HG03571 (cell line): ENCODE measurements around the gene LIMS1.

Experiments used
- ATAC-seq: cut with Tn5 transposase; IDR thresholded peaks from one replicate; pipeline ENCODE4 v1.9.1; 2021; ENCODE audit not compliant: unreplicated experiment

Gene LIMS1

GRCh38 chr2:108612514-108613183 lies 78.4 kb downstream of the LIMS1 start:
- ATAC-seq: peak; percentile 74

GRCh38 chr2:108613261-108614042 lies 79.2 kb downstream of the LIMS1 start:
- ATAC-seq: no peak

GRCh38 chr2:108614043-108614545 lies 79.8 kb downstream of the LIMS1 start:
- no peak for ATAC-seq

- ATAC-seq: no peak
These were observed 80.4 kb downstream of the LIMS1 start for GRCh38 chr2:108614659-108615058.

- ATAC-seq: no peak
These were observed 81.3 kb downstream of the LIMS1 start for GRCh38 chr2:108615480-108616090.

- no peak for ATAC-seq
These were observed 82.0 kb downstream of the LIMS1 start for GRCh38 chr2:108616318-108616717.

GRCh38 chr2:108616751-108617161 lies 82.5 kb downstream of the LIMS1 start:
- ATAC-seq: no peak

GRCh38 chr2:108617617-108618016 lies 83.3 kb downstream of the LIMS1 start:
- no peak for ATAC-seq

- ATAC-seq: no peak
These were observed 85.8 kb downstream of the LIMS1 start for GRCh38 chr2:108619925-108620620.

GRCh38 chr2:108620656-108621055 lies 86.4 kb downstream of the LIMS1 start:
- ATAC-seq: no peak

GRCh38 chr2:108621087-108621559 lies 86.9 kb downstream of the LIMS1 start:
- peak; percentile 99 for ATAC-seq

GRCh38 chr2:108621687-108622681 lies 87.7 kb downstream of the LIMS1 start:
- no peak for ATAC-seq

- no peak for ATAC-seq
These were observed 89.3 kb downstream of the LIMS1 start for GRCh38 chr2:108623616-108624015.

GRCh38 chr2:108625186-108625827 lies 91.0 kb downstream of the LIMS1 start:
- ATAC-seq: no peak

- no peak for ATAC-seq
These were observed 91.5 kb downstream of the LIMS1 start for GRCh38 chr2:108625828-108626195.

- no peak for ATAC-seq
These were observed 92.7 kb downstream of the LIMS1 start for GRCh38 chr2:108626995-108627394.

- no peak for ATAC-seq
These were observed 93.8 kb downstream of the LIMS1 start for GRCh38 chr2:108627911-108628567.

- ATAC-seq: no peak
These were observed 94.7 kb downstream of the LIMS1 start for GRCh38 chr2:108628936-108629335.

- ATAC-seq: peak; percentile 60
These were observed 95.1 kb downstream of the LIMS1 start for GRCh38 chr2:108629417-108629816.
